GM12874 (cell line): Measurements from ENCODE around the gene TCP1.

ENCODE experiments used
- CTCF ChIP-seq: IDR thresholded peaks from 2 replicates; pipeline ENCODE4 v1.5.1; 2011; ENCODE audit warnings: low read depth, mild to moderate bottlenecking, control low read depth, low read length, moderate library complexity; ENCODE audit not compliant: insufficient read depth

TCP1 gene

GRCh38 chr6:159761129-159761872 is 28.1 kb downstream of the TCP1 start:
- no peak for TF ChIP-seq CTCF

GRCh38 chr6:159760602-159761057 is 28.8 kb downstream of the TCP1 start:
- no peak for TF ChIP-seq CTCF

GRCh38 chr6:159759645-159760044 is 29.8 kb downstream of the TCP1 start:
- TF ChIP-seq CTCF = no peak

GRCh38 chr6:159758031-159759001 is 31.1 kb downstream of the TCP1 start:
- 0 out of 2 replicates have a peak, but pooled peaks have one; percentile 7 for TF ChIP-seq CTCF

- no peak for TF ChIP-seq CTCF
Measured at GRCh38 chr6:159756508-159756907, 32.9 kb downstream of the TCP1 start.

GRCh38 chr6:159754959-159755914 is 34.2 kb downstream of the TCP1 start:
- no peak for TF ChIP-seq CTCF
